ENCODE data around the gene GRHL3. TPM values are rescaled to one million over a fixed set of nuclear protein-coding genes. Genes with fewer than 3 reads are reported as not detected.

Gene GRHL3
- polyA plus RNA-seq, 1 experiment = 0.04 TPM

- CTCF ChIA-PET = no interaction called here
- Histone ChIP-seq H3K4me3 (ENCODE audit: low read depth, low read length) (no peak overlapping the region), H3K27me3 (ENCODE audit: control insufficient read depth, insufficient read depth, low read length) (peaks cover 13% of the 10 kb centered on the region), H3K27ac (ENCODE audit: low read depth, low read length) (no peak overlapping the region), H3K9me3 (ENCODE audit: control insufficient read depth, insufficient read depth, low read length) (no peaks in the 10 kb centered on the region)
- POLR2A ChIA-PET = no interaction called here
- no peak for DNase-seq (ENCODE audit: low read depth, low spot score)
- no peak for TF ChIP-seq CTCF (IDR thresholded peaks at IDR 0.05; ENCODE audit: low read depth, low read length)
Observed at GRCh38 chr1:24345334-24345733, 26.2 kb downstream of the GRHL3 start.

- Histone ChIP-seq H3K4me3 (ENCODE audit: low read depth, low read length) (no peak overlapping the region), H3K9me3 (ENCODE audit: control insufficient read depth, insufficient read depth, low read length) (no peaks in the 10 kb centered on the region), H3K27ac (ENCODE audit: low read depth, low read length) (no peak overlapping the region), H3K27me3 (ENCODE audit: control insufficient read depth, insufficient read depth, low read length) (peaks cover 10% of the 10 kb centered on the region)
- POLR2A ChIA-PET = no interaction called here
- no peak for DNase-seq (ENCODE audit: low read depth, low spot score)
- CTCF ChIA-PET = no interaction called here
- TF ChIP-seq CTCF (IDR thresholded peaks at IDR 0.05; ENCODE audit: low read depth, low read length) = no peak
Observed at GRCh38 chr1:24347159-24347934, 28.2 kb downstream of the GRHL3 start.

GRCh38 chr1:24348196-24348595, 29.0 kb downstream of the GRHL3 start:
- ChIA-PET POLR2A (no interaction called here), CTCF (interaction anchor here (1.3 kb wide), 1 partner anchor 43 kb away, joined by 3 read pairs; no protein-coding TSS in a partner anchor)
- TF ChIP-seq CTCF (IDR thresholded peaks at IDR 0.05; ENCODE audit: low read depth, low read length) = no peak
- no peak overlapping the region for H3K27ac ChIP-seq (ENCODE audit: low read depth, low read length)
- no peak for DNase-seq (ENCODE audit: low read depth, low spot score)
- no peaks in the 10 kb centered on the region for H3K9me3 ChIP-seq (ENCODE audit: control insufficient read depth, insufficient read depth, low read length)
- H3K27me3 ChIP-seq (ENCODE audit: control insufficient read depth, insufficient read depth, low read length) = peaks cover 10% of the 10 kb centered on the region
- no peak overlapping the region for H3K4me3 ChIP-seq (ENCODE audit: low read depth, low read length)

GRCh38 chr1:24349891-24350290, 30.7 kb downstream of the GRHL3 start:
- Histone ChIP-seq H3K9me3 (ENCODE audit: control insufficient read depth, insufficient read depth, low read length) (no peaks in the 10 kb centered on the region; the same call in 1 of the 2 replicates), H3K4me3 (ENCODE audit: low read depth, low read length) (no peak overlapping the region), H3K27me3 (ENCODE audit: control insufficient read depth, insufficient read depth, low read length) (peaks cover 4% of the 10 kb centered on the region), H3K27ac (ENCODE audit: low read depth, low read length) (no peak overlapping the region)
- CTCF ChIA-PET = no interaction called here
- DNase-seq (ENCODE audit: low read depth, low spot score) = no peak
- no peak for TF ChIP-seq CTCF (IDR thresholded peaks at IDR 0.05; ENCODE audit: low read depth, low read length)
- POLR2A ChIA-PET = no interaction called here

GRCh38 chr1:24351247-24351646, 32.1 kb downstream of the GRHL3 start:
- Histone ChIP-seq H3K4me3 (ENCODE audit: low read depth, low read length) (no peak overlapping the region), H3K27me3 (ENCODE audit: control insufficient read depth, insufficient read depth, low read length) (peaks cover 4% of the 10 kb centered on the region), H3K9me3 (ENCODE audit: control insufficient read depth, insufficient read depth, low read length) (no peaks in the 10 kb centered on the region; the same call in 1 of the 2 replicates), H3K27ac (ENCODE audit: low read depth, low read length) (no peak overlapping the region)
- ChIA-PET CTCF (no interaction called here), POLR2A (no interaction called here)
- no peak for DNase-seq (ENCODE audit: low read depth, low spot score)
- no peak for TF ChIP-seq CTCF (IDR thresholded peaks at IDR 0.05; ENCODE audit: low read depth, low read length)
